ENCODE measurements around the gene ARMC9.
"Not testable (repeated sequence)": the region's sequence is repeated elsewhere in the genome, so short reads cannot be mapped to it uniquely, and the experiment has no call there.

The ARMC9 gene

GRCh38 chr2:231293163-231293562 lies 94.7 kb downstream of the ARMC9 start:
- DNase-seq: no peak

GRCh38 chr2:231294116-231294515 lies 95.7 kb downstream of the ARMC9 start:
- DNase-seq: no peak

GRCh38 chr2:231294571-231295362 lies 96.3 kb downstream of the ARMC9 start:
- no peak for DNase-seq

DNA sequence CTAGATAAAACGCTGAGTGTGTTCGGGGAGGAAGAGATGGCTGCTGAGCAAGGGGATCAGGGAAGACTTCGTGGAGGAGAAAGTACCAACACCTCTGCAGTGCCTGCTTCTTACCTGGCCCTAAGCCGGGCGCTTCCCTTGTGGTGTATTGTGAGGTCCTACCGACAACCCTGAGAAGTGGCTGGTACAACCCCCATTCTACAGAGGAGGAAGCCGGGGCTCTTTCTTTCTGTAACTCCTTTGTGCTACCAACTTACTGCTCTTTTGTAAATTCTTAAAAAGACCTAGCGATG lies 96.9 kb downstream of the ARMC9 start:
- no peak for DNase-seq

DNA sequence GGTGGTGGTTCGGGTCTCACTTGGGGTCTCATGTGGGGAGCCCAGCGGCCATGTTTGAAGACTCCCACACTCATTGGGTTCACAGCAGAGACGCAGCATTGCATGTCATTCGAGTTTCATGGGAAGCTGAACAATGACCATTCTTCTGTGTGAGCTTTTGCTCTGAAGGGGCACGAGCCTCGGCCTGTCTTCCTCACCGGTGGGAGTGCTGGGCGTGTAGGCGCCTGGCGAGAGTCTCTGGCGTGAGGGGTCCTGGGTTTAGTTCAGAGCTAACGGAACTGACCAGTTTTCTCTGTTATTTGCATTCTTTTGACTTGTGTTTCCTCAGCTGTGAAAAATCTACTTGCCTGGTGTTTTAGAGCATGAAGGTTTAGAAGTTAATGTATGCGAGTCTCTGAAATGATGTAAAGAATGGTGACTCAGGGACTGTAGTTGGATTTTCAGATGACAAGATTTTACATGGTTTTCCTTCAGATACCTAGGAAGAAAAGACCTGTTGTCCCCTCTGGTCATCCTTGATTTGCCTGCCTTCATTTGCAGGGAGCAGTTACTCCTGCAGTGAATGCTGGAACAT lies 98.1 kb downstream of the ARMC9 start:
- DNase-seq: no peak

DNA sequence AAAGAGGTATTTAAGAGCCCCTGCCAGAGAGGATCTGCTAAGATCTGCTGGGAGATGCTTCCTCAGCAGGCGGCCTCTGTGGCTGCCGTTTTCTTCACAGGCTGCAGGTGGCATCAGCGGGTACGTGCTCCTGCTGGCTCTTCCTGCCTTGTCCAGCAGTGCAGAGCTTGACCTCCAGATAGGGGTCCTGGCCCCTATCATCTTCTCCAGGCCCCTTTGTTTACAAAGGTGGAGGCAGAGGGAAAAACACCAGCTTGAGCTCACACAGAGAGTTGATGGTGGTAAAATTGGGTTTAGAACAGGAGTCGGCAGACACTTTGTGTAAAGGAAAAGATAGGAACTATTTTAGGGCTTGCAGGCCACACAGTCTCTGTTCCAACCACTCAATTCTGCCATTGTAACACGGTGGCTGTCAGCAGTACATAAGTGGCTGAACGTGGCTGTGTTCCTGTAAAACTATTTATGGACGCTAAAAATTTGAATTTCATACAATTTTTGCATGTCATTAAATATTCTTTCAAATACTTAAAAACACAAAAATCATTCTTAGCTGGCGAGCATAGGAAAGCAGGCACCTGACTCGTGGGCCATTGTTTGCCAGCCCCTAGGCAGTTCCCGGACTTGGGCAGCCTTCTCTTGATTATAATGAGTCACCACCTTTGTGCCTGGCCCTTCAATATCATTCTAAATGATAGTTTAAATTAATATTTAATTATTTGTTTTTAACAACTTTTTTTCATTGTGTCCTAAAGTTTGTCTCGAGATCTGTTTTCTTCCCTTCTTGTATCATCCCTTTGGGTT lies 98.9 kb downstream of the ARMC9 start:
- peak; percentile 13 for DNase-seq

DNA sequence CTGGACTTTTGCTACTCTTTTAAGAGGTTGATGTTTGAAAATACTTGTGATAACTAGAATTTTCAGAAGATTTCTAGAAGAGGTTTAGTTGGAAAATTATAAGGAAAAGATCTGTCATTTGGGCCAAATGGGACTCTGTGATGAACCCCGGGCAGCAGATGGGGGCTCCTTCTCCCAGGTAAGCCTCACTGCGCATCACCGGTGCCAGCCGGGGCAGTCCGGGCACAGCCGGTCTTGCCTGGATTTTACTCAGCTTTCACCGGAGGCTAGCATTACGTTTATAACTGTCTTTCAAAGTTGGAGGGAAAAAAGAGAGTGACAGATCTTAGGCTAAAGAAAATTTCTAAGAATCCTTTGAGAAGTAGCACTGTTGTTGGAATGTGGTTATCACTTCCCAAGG lies 99.7 kb downstream of the ARMC9 start:
- no peak for DNase-seq

- DNase-seq: no peak
Measured at GRCh38 chr2:231299267-231299666, 100.8 kb downstream of the ARMC9 start.

DNA sequence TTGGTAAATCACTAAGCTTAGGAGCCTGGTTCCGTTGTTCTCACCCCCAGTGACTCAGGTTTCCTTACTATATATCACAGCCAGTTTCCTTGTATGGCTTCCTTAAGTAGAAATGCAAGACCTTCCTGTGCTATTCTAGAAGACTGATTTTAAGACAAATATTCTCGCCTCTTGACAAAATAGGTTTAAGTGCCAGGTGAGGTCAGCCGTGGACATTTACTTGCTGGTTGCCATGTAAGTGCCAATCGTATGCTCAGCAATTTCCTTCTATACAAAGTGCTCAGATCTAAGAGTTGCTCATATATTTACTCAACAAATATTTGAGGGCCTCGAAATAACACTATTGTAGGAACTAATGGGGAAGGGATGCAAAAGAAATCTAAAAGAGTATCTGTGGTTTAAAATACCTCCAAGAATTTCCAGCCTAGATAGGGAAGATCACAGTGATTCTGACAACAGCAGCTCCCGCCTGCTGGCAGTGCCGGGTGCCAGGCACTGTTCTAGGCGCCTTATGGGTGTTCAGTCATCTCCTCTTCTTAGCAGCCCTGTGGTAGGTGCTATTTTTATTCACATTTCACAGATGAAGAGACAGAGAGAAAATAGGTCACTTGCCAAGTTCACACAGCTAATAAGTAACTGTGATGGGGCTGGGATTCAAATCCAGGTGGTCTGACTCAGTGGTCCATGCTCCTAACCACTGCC lies 101.7 kb downstream of the ARMC9 start:
- peak; percentile 51 for DNase-seq

DNA sequence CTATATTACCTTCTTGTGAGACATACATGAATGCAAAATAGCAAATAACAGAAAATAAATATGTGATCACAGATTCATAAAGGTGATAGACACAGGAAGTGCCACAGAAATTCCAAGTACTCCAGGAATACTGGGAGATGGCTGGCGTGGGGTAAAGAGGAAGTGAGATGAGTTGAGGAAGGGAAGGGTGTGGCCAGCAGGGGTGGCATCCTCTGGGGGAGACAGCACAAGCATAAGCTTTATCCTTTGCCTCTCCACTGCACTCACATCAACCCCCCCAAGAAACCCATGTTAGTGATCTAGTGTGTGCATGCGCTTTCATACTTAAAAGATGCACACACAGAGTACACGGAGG lies 102.3 kb downstream of the ARMC9 start:
- no peak for DNase-seq

DNA sequence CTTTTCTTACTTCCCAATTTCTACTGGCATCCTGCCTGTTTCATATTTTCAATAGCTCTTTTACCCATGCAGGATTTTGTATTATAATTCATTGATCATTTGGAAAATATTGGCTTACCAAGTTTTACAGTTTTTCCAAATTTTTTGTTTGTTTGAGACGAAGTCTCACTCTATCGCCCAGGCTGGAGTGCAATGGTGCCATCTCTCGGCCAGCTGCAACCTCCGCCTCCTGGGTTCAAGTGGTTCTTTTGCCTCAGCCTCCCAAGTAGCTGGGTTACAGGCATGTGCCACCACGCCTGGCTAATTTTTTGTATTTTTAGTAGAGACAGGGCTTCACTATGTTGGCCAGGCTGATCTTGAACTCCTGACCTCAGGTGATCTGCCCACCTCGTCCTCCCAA lies 105.8 kb downstream of the ARMC9 start:
- DNase-seq: not testable (repeated sequence)

GRCh38 chr2:231305221-231305620 lies 106.8 kb downstream of the ARMC9 start:
- DNase-seq: no peak

- no peak for DNase-seq
Measured at GRCh38 chr2:231306791-231307393, 108.5 kb downstream of the ARMC9 start.

DNA sequence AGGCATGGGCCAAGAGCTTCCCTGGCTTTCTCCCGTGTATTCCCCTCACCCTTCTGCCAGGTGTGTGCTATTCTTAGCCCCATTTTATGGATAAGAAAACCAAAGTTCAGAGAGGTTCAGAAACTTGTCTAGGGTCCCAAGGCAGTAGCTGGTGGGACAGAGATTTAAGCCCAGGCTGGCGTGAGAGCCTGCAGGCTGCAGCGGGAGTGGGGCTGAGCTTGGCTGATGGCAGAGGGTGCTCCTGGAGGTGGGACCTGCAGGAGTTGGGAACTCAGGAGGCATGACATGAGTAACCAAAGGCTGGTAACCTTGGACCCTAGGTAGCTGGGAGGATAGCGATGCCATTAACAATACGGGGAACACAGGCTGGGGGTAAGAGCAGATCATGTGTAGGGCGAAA lies 109.8 kb downstream of the ARMC9 start:
- no peak for DNase-seq

- no peak for DNase-seq
Measured at GRCh38 chr2:231308631-231309428, 110.4 kb downstream of the ARMC9 start.

DNA sequence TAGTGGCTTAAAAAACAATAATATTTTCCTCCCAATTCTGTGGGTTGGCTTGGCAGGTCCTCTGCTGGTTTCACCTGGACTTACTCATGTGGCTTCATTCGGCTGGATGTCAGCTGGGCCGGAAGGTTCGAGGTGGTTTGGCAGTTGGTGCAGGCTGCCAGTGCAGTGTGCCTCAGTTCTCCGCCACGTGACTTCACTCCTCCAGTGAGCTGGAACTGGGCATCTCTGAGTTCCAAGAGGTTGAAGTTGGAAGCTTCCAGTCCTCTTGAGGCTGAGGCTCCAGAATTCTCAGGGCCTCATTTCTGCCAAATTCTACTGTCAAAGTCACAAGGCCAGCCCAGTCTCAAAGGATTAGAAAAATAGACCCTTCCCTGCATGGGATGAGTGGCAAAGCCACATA lies 113.6 kb downstream of the ARMC9 start:
- DNase-seq: no peak

DNA sequence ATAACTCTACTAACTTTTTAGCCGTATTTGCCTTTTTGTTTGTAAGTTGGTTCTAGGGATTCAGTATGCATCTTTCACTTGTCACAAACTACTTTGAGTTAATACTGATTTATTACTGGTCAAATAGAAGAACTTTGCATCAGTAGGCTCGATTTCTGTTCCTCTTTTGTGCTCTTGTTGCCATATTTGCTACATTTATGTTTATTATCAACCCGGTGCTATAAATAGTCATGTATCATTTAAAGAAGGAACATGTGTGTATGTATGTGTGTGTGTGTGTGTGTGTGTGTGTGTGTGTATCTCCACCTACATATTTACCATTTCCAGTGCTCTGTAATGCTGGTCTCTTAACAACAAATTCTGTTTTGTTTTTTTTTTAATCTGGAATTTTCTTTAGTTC lies 117.5 kb downstream of the ARMC9 start:
- no peak for DNase-seq

DNA sequence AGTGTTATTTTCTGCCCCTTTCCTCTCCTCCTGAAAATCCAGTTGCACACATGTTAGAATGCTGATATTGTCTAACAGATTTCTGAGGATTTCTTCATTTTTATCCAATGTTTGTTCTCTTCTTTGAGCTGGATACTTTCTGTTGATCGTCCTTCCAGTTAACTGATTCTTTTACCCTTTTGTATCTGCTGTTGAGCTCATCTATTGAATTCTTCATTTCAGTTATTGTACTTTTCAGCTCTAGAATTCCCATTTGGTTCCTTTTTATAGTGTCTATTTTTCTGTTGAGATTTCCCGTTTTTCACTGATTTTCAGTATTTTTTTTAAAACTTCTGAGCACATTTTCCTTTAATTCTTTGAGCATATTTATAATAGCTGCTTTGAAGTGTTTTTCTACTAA lies 119.1 kb downstream of the ARMC9 start:
- DNase-seq: no peak

DNA sequence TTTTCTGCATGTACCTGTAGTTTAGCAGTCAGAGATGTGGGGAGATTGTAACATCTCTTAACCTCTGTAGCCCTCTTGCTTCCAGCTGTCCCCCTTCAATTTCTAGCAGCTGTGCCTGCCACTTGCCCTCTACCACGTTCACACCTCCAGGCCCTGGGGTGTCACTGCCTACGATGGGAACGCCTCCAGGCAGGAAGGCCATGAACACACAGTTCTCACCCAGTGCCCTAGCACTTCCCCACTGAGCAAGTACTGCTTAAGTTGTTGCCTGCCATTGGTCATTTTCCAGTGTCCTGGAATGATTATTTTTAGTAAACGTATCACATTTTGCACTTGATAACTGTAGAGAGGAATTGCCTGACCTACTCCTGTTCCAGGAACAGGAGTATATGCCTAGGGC lies 120.0 kb downstream of the ARMC9 start:
- no peak for DNase-seq

- DNase-seq: no peak
Measured at GRCh38 chr2:231318954-231319353, 120.5 kb downstream of the ARMC9 start.

GRCh38 chr2:231319867-231320266 lies 121.4 kb downstream of the ARMC9 start:
- no peak for DNase-seq

DNA sequence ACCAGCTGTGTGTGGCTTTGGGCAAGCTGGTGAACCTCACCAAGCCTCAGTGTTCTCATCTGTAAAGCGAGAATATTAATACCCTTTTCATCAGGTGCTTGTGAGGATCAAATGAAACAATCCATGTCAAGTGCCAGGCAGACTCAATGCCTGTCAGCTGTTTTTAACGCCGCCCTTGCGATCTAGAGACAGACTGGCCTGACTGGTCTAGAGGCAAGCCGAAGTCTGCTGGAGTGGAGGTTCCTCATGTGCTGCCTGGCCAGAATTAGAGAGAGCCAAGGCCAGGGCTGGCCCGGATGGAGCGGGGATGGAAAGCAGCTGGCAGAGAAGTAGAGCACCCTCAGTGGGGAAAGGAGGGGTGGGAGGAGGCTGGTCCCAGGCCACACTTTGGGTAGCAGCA lies 122.6 kb downstream of the ARMC9 start:
- DNase-seq: no peak

Measured in NCI-H2029 (cell line).